IMR-90 (cell line): ENCODE results near the gene HPGDS.
"Not testable (repeated sequence)": the region's sequence is repeated elsewhere in the genome, so short reads cannot be mapped to it uniquely, and the experiment has no call there.

Experiments
- CEBPB ChIP-seq: IDR thresholded peaks from 2 replicates; pipeline ENCODE4 v1.6.1; 2012; ENCODE audit warnings: low read depth, low read length, improper control_type of control experiment
- CTCF ChIP-seq: conservative IDR thresholded peaks from 2 replicates; pipeline ENCODE4 v1.5.1; 2012; ENCODE audit warnings: mild to moderate bottlenecking, low read depth, low read length, improper control_type of control experiment
- ELK1 ChIP-seq: fragments of 150-350 bp; IDR thresholded peaks from 2 replicates; pipeline ENCODE4 v1.6.1; 2016; ENCODE audit warnings: low read depth, mild to moderate bottlenecking, low read length, moderate library complexity, borderline replicate concordance
- FOS ChIP-seq: fragments of 150-350 bp; IDR thresholded peaks from 2 replicates; pipeline ENCODE4 v1.6.1; 2016; ENCODE audit warnings: low read depth, low read length
- MAFK ChIP-seq: IDR thresholded peaks from 2 replicates; pipeline ENCODE4 v1.6.1; 2012; ENCODE audit warnings: low read depth, low read length, improper control_type of control experiment
- MAZ ChIP-seq: IDR thresholded peaks from 2 replicates; pipeline ENCODE4 v1.6.1; 2012; ENCODE audit warnings: low read depth, mild to moderate bottlenecking, low read length, improper control_type of control experiment, moderate library complexity, borderline replicate concordance
- NFE2L2 ChIP-seq: fragments of 150-350 bp; IDR thresholded peaks from 2 replicates; pipeline ENCODE4 v1.6.1; 2016; ENCODE audit warnings: low read depth, mild to moderate bottlenecking, low read length
- POLR2A ChIP-seq: IDR thresholded peaks from 2 replicates; pipeline ENCODE4 v1.6.1; 2012; ENCODE audit warnings: mild to moderate bottlenecking, low read depth, low read length
- RAD21 ChIP-seq: IDR thresholded peaks from 2 replicates; pipeline ENCODE4 v1.6.1; 2012; ENCODE audit warnings: low read length, improper control_type of control experiment
- RCOR1 ChIP-seq: IDR thresholded peaks from 2 replicates; pipeline ENCODE4 v1.6.1; 2012; ENCODE audit warnings: mild to moderate bottlenecking, low read length, improper control_type of control experiment; ENCODE audit not compliant: insufficient replicate concordance
- USF2 ChIP-seq: fragments of 150-350 bp; IDR thresholded peaks from 2 replicates; pipeline ENCODE4 v1.6.1; 2017; ENCODE audit warnings: mild to moderate bottlenecking, antibody characterized with exemption, low read length, low read depth

GRCh38 chr4:94387965-94388364, 45.3 kb upstream of the HPGDS start:
- TF ChIP-seq CTCF, POLR2A, USF2, CEBPB, RCOR1, FOS, NFE2L2, ELK1, MAZ, MAFK, RAD21: not testable (repeated sequence)
